CD4-positive, CD25-positive, alpha-beta regulatory T cell (primary cell): ENCODE measurements around the gene SCGB3A2. TPM values are rescaled to one million over a fixed set of nuclear protein-coding genes. Genes with fewer than 3 reads are reported as not detected.

Experiments
- ATAC-seq, 2 donors: fragments of 150-1000 bp; cut with Tn5 transposase; one replicate each; pipeline ENCODE4 v1.10.0; 2021; ENCODE audit warnings: low read depth in 2 of 2, moderate number of reproducible peaks in 2 of 2, moderate library complexity in 1 of 2
- DNase-seq, 3 donors: peaks; one replicate each; pipeline versions ENCODE4 v3.0.0 to v3.0.0-alpha.2; 2012 to 2022; ENCODE audit warnings: mixed read lengths in 1 of 3
- H3K27ac ChIP-seq: one replicate; pipeline ENCODE4 v1.7.0; 2013; ENCODE audit warnings: mild to moderate bottlenecking, low read length; ENCODE audit not compliant: insufficient read depth, poor library complexity, severe bottlenecking
- H3K27me3 ChIP-seq: one replicate; pipeline ENCODE4 v1.7.0; 2013; ENCODE audit warnings: low read length; ENCODE audit not compliant: control insufficient read depth, insufficient read depth
- H3K36me3 ChIP-seq: one replicate; pipeline ENCODE4 v1.7.0; 2013; ENCODE audit warnings: mild to moderate bottlenecking, low read length, moderate library complexity; ENCODE audit not compliant: control insufficient read depth, insufficient read depth
- H3K4me1 ChIP-seq: 2 replicates; pipeline ENCODE4 v1.7.0; 2013; ENCODE audit warnings: mild to moderate bottlenecking, low read length; ENCODE audit not compliant: insufficient read depth, control insufficient read depth, poor library complexity, severe bottlenecking
- H3K4me3 ChIP-seq: one replicate; pipeline ENCODE4 v1.7.0; 2013; ENCODE audit warnings: low read depth, mild to moderate bottlenecking, low read length, moderate library complexity
- H3K9me3 ChIP-seq, 2 experiments: 1 replicate in 1 of 2; 2 replicates in 1 of 2; pipeline ENCODE4 v1.7.0; 2013; ENCODE audit warnings: low read length in 2 of 2, mild to moderate bottlenecking in 1 of 2, moderate library complexity in 1 of 2; ENCODE audit not compliant: control insufficient read depth in 2 of 2
- H3K27ac Mint-ChIP-seq, 3 donors: one replicate each; pipeline ENCODE4 v1.8.0; 2020 to 2022; ENCODE audit warnings: mild to moderate bottlenecking in 3 of 3, mixed read lengths in 3 of 3, moderate library complexity in 2 of 3
- H3K27me3 Mint-ChIP-seq: one replicate; pipeline ENCODE4 v1.8.0; 2022; ENCODE audit warnings: mild to moderate bottlenecking, mixed read lengths
- H3K36me3 Mint-ChIP-seq: one replicate; pipeline ENCODE4 v1.8.0; 2020; ENCODE audit warnings: mixed read lengths
- H3K4me1 Mint-ChIP-seq, 4 donors: one replicate each; pipeline ENCODE4 v1.8.0; 2020 to 2022; ENCODE audit warnings: mixed read lengths in 4 of 4, mild to moderate bottlenecking in 1 of 4
- H3K4me3 Mint-ChIP-seq, 4 donors: one replicate each; pipeline ENCODE4 v1.8.0; 2020 to 2022; ENCODE audit warnings: mild to moderate bottlenecking in 4 of 4, mixed read lengths in 4 of 4, moderate library complexity in 3 of 4
- H3K9me3 Mint-ChIP-seq, 7 donors: one replicate each; pipeline ENCODE4 v1.8.0; 2020 to 2022; ENCODE audit warnings: mixed read lengths in 7 of 7, mild to moderate bottlenecking in 3 of 7, moderate library complexity in 2 of 7
- polyA plus RNA-seq, 4 donors: library from polyadenylated mRNA; unstranded; fragments of 300-500 nt; fragmentation: Illumina TruSeq; gene quantifications; one replicate each; pipeline ENCODE4 v1.2.3, GENCODE V29; 2021
- total RNA-seq: library from RNA; stranded (reverse); gene quantifications from one replicate; pipeline ENCODE4 v1.2.3, GENCODE V29; 2022

SCGB3A2 gene
- total and polyA plus RNA-seq, 5 donors from 2014 or later: not detected

DNA sequence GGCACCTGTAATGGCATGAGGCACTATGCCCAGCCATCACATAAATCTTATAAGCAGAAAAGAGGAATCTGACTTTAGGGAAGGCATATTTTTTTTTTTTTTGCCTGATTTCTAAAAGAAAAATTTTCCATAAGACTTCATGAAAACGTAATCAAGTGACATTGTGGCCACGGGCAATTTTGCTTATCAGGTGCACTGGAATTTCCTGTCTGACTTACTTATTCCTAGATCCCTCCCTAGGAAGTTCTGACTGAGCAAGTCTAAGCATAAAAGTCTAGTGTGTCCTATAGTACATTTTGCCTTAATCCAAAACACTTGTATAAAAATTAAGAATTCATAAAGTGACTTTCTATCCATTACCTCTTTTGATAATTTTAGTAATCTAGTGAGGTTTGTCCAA is 15.3 kb downstream of the SCGB3A2 start:
- Mint-ChIP-seq H3K36me3 (no peaks in the 10 kb centered on the region), H3K4me1 (no peaks in the 10 kb centered on the region)

DNA sequence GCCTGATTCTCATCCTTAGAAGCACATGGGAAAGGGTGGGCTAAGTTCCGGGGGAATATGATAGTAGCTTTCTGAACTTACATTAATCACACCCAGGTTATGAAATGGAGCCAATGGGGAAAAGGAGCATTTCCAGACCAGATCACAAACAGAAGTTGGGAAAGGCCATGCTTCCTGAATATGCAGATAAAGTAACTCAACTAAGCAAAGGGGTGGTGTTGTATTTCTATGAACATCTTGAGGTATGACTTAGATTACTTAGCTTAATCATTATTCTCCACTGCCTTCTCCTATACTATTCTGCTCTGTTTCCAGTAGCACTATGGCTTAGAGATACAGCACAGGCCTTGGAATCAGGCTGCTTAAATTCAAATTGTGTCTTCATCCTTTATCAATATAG is 17.4 kb downstream of the SCGB3A2 start:
- Histone ChIP-seq H3K36me3 (no peaks in the 10 kb centered on the region), H3K27me3 (no peaks in the 10 kb centered on the region), H3K9me3 (no peaks in the 10 kb centered on the region), H3K27ac (no peak overlapping the region), H3K4me1 (no peaks in the 10 kb centered on the region), H3K4me3 (no peak overlapping the region)
- ATAC-seq: no peak
- Mint-ChIP-seq H3K36me3 (no peaks in the 10 kb centered on the region), H3K27ac (no peak overlapping the region), H3K27me3 (no peaks in the 10 kb centered on the region), H3K9me3 (peaks cover 0 to 6% (median 0%) of the 10 kb centered on the region in 7 donors), H3K4me3 (no peak overlapping the region), H3K4me1 (no peaks in the 10 kb centered on the region)
- no peak for DNase-seq

More for the DNA sequence above, 15.3 kb downstream of the SCGB3A2 start:
- Histone ChIP-seq H3K4me1 (no peaks in the 10 kb centered on the region), H3K9me3 (no peaks in the 10 kb centered on the region), H3K27me3 (no peaks in the 10 kb centered on the region), H3K27ac (no peak overlapping the region), H3K36me3 (no peaks in the 10 kb centered on the region), H3K4me3 (no peak overlapping the region)
- Mint-ChIP-seq H3K27me3 (no peaks in the 10 kb centered on the region), H3K27ac (no peak overlapping the region), H3K4me3 (no peak overlapping the region), H3K9me3 (peaks cover 0 to 3% (median 0%) of the 10 kb centered on the region in 7 donors)
- DNase-seq (no peak), ATAC-seq (no peak)

- Mint-ChIP-seq H3K4me3 (no peak overlapping the region), H3K4me1 (no peaks in the 10 kb centered on the region), H3K27me3 (no peaks in the 10 kb centered on the region), H3K9me3 (peaks cover 0 to 6% (median 0%) of the 10 kb centered on the region in 7 donors), H3K36me3 (no peaks in the 10 kb centered on the region), H3K27ac (peak overlapping the region in 1 of 3 donors; percentile 12)
- no peaks in the 10 kb centered on the region for H3K4me1 ChIP-seq
- no peaks in the 10 kb centered on the region for H3K9me3 ChIP-seq
- H3K4me3 ChIP-seq: no peak overlapping the region
- no peak overlapping the region for H3K27ac ChIP-seq
- H3K36me3 ChIP-seq: no peaks in the 10 kb centered on the region
- DNase-seq (no peak), ATAC-seq (no peak)
- no peaks in the 10 kb centered on the region for H3K27me3 ChIP-seq
Measured at GRCh38 chr5:147898875-147899401, 20.4 kb downstream of the SCGB3A2 start.

- Mint-ChIP-seq H3K9me3 (peaks cover 0 to 5% (median 0%) of the 10 kb centered on the region in 7 donors), H3K27ac (no peak overlapping the region), H3K36me3 (no peaks in the 10 kb centered on the region), H3K4me3 (no peak overlapping the region), H3K27me3 (no peaks in the 10 kb centered on the region), H3K4me1 (no peaks in the 10 kb centered on the region)
- Histone ChIP-seq H3K27ac (no peak overlapping the region), H3K36me3 (no peaks in the 10 kb centered on the region), H3K4me3 (no peak overlapping the region), H3K4me1 (no peaks in the 10 kb centered on the region), H3K9me3 (no peaks in the 10 kb centered on the region), H3K27me3 (no peaks in the 10 kb centered on the region)
- DNase-seq (no peak), ATAC-seq (no peak)
Measured at GRCh38 chr5:147901599-147902039, 23.1 kb downstream of the SCGB3A2 start.

GRCh38 chr5:147902609-147903115 is 24.2 kb downstream of the SCGB3A2 start:
- Histone ChIP-seq H3K4me1 (no peaks in the 10 kb centered on the region), H3K36me3 (no peaks in the 10 kb centered on the region), H3K9me3 (no peaks in the 10 kb centered on the region), H3K27me3 (no peaks in the 10 kb centered on the region), H3K4me3 (no peak overlapping the region), H3K27ac (no peak overlapping the region)
- Mint-ChIP-seq H3K4me3 (no peak overlapping the region), H3K27me3 (no peaks in the 10 kb centered on the region), H3K36me3 (no peaks in the 10 kb centered on the region), H3K4me1 (no peaks in the 10 kb centered on the region), H3K9me3 (peaks cover 0 to 5% (median 0%) of the 10 kb centered on the region in 7 donors), H3K27ac (no peak overlapping the region)
- ATAC-seq (no peak), DNase-seq (no peak)

GRCh38 chr5:147904110-147904509 is 25.6 kb downstream of the SCGB3A2 start:
- no peak overlapping the region for H3K4me3 Mint-ChIP-seq
- H3K4me1 Mint-ChIP-seq: no peaks in the 10 kb centered on the region
- no peak overlapping the region for H3K4me3 ChIP-seq
- no peaks in the 10 kb centered on the region for H3K27me3 Mint-ChIP-seq
- H3K9me3 Mint-ChIP-seq: peaks cover 0 to 5% (median 0%) of the 10 kb centered on the region in 7 donors
- H3K27ac ChIP-seq: no peak overlapping the region
- no peaks in the 10 kb centered on the region for H3K9me3 ChIP-seq
- no peaks in the 10 kb centered on the region for H3K36me3 Mint-ChIP-seq
- DNase-seq: no peak
- no peaks in the 10 kb centered on the region for H3K27me3 ChIP-seq
- no peaks in the 10 kb centered on the region for H3K36me3 ChIP-seq
- H3K4me1 ChIP-seq: no peaks in the 10 kb centered on the region
- no peak for ATAC-seq
- H3K27ac Mint-ChIP-seq: no peak overlapping the region

DNA sequence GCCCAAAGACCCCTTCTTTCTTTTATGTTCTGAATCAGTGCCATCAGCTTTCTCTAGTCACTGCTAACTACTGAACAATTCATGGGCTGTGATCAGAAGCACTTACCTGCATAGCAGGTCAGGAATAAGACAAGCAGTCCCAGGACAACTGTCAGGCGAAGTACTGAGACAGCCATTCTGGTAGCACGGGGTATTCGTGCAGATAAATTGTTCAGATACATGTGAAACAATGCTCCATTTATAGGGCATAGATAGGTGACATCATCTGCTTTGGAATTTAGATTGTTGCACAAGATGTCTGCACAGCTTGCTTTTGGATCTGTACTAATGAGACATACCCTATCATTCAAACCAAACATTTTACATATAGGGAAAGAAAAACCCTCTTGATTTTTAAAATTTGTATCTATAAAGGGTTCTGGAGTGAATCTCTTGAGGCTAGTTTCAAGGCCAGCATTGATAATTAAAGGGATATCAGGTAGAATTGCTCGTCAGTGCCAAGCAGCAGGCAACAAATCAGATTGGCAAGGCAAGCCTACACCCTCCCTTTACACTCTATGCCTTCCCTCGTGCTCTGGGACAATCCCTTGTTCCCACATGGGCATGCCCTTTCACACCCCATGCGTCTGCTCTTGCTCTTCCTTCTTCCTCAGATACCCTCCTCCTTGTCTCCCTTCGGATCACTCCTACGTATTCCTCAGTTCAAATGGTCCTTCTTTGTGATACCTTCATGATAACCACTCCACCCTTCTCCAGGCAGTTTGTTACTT is 28.0 kb downstream of the SCGB3A2 start, which contains the start of gene C5orf46:
Gene C5orf46 (minus strand): TSS at position 213 of the 770 bp plus-strand sequence. CDS start 37 bp downstream, at position 176.
- H3K36me3 Mint-ChIP-seq: no peaks in the 10 kb centered on the region
- Histone ChIP-seq H3K4me1 (no peaks in the 10 kb centered on the region), H3K27me3 (no peaks in the 10 kb centered on the region), H3K9me3 (no peaks in the 10 kb centered on the region), H3K36me3 (no peaks in the 10 kb centered on the region), H3K27ac (no peak within 1 kb of the TSS), H3K4me3 (no peak within 1 kb of the TSS)
- no peak within 1 kb of the TSS for H3K27ac Mint-ChIP-seq
- no peak for DNase-seq
- H3K4me1 Mint-ChIP-seq: no peaks in the 10 kb centered on the region
- H3K27me3 Mint-ChIP-seq: no peaks in the 10 kb centered on the region
- no peak within 1 kb of the TSS for H3K4me3 Mint-ChIP-seq
- no peak for ATAC-seq
- peaks cover 0 to 2% (median 0%) of the 10 kb centered on the region in 7 donors for H3K9me3 Mint-ChIP-seq
